DMS 273 (cell line): ENCODE results near the gene LSR.
"Not testable (repeated sequence)": the region's sequence is repeated elsewhere in the genome, so short reads cannot be mapped to it uniquely, and the experiment has no call there.

ENCODE experiments used
- DNase-seq: peaks from one replicate; lab custom pipeline; 2025; ENCODE audit not compliant: unreplicated experiment; lab: John Stamatoyannopoulos, UW

The LSR gene

GRCh38 chr19:35284153-35285094, 35.6 kb downstream of the LSR start:
- DNase-seq = no peak

GRCh38 chr19:35285095-35285449, 36.3 kb downstream of the LSR start:
- no peak for DNase-seq

GRCh38 chr19:35285465-35285864, 36.7 kb downstream of the LSR start:
- DNase-seq = not testable (repeated sequence)

GRCh38 chr19:35286101-35286500, 37.3 kb downstream of the LSR start:
- DNase-seq = not testable (repeated sequence)

- no peak for DNase-seq
These were observed 38.9 kb downstream of the LSR start for GRCh38 chr19:35287713-35288112.

GRCh38 chr19:35288331-35288730, 39.5 kb downstream of the LSR start:
- no peak for DNase-seq

GRCh38 chr19:35288906-35289305, 40.1 kb downstream of the LSR start:
- DNase-seq = no peak

- no peak for DNase-seq
These were observed 41.8 kb downstream of the LSR start for GRCh38 chr19:35290381-35291127.

GRCh38 chr19:35291259-35291658, 42.5 kb downstream of the LSR start:
- DNase-seq = no peak

GRCh38 chr19:35291916-35292315, 43.1 kb downstream of the LSR start, which contains the start of gene MAG:
MAG (plus strand) TSS chr19:35292161; CDS start chr19:35295409, 3,248 bp downstream.
- DNase-seq = no peak

GRCh38 chr19:35292421-35293362, 43.9 kb downstream of the LSR start:
- DNase-seq = no peak

GRCh38 chr19:35293363-35293739, 44.5 kb downstream of the LSR start:
- peak; percentile 36 for DNase-seq

- DNase-seq = no peak
These were observed 45.0 kb downstream of the LSR start for GRCh38 chr19:35293808-35294207.

- peak; percentile 41 for DNase-seq
These were observed 45.5 kb downstream of the LSR start for GRCh38 chr19:35294328-35294727.

- no peak for DNase-seq
These were observed 46.3 kb downstream of the LSR start for GRCh38 chr19:35294859-35295791.

- no peak for DNase-seq
These were observed 47.1 kb downstream of the LSR start for GRCh38 chr19:35295792-35296462.

GRCh38 chr19:35296644-35297514, 48.1 kb downstream of the LSR start:
- DNase-seq = no peak

- no peak for DNase-seq
These were observed 48.7 kb downstream of the LSR start for GRCh38 chr19:35297515-35297848.

- no peak for DNase-seq
These were observed 49.1 kb downstream of the LSR start for GRCh38 chr19:35297922-35298321.
